Peyer's patch (tissue), 4 donors: Measurements from ENCODE around the gene SCN1B. TPM values are rescaled to one million over a fixed set of nuclear protein-coding genes. Genes with fewer than 3 reads are reported as not detected.

Experiments
- DNase-seq, 3 donors: peaks; one replicate each; pipeline ENCODE4 v3.0.0-alpha.2; 2017 to 2019
- H3K27ac ChIP-seq, 4 donors: fragments of 200-600 bp; sonication (generic); one replicate each; pipeline ENCODE4 v1.5.1; 2016 to 2019
- H3K27me3 ChIP-seq, 2 donors: fragments of 200-600 bp; sonication (generic); one replicate each; pipeline ENCODE4 v1.5.1; 2019
- H3K36me3 ChIP-seq, 3 donors: fragments of 200-600 bp; sonication (generic); one replicate each; pipeline ENCODE4 v1.5.1; 2016 to 2019
- H3K4me1 ChIP-seq, 4 donors: fragments of 200-600 bp; sonication (generic); one replicate each; pipeline ENCODE4 v1.5.1; 2016 to 2019
- H3K4me3 ChIP-seq, 4 donors: fragments of 200-600 bp; sonication (generic); 1 replicate in 3 of 4; 2 replicates in 1 of 4; pipeline ENCODE4 v1.5.1; 2016 to 2019; ENCODE audit warnings: mild to moderate bottlenecking in 1 of 4
- H3K9me3 ChIP-seq, 4 donors: fragments of 200-600 bp; sonication (generic); one replicate each; pipeline ENCODE4 v1.5.1; 2016 to 2019; ENCODE audit warnings: mild to moderate bottlenecking in 1 of 4
- CTCF ChIP-seq, 6 experiments: fragments of 450-650 bp in 4 of 6; fragments of 200-600 bp in 2 of 6; sonication (generic) in 1 of 6; IDR thresholded peaks; one replicate each; pipeline ENCODE4 v1.5.1; 2017 to 2019; ENCODE audit warnings: antibody characterized with exemption in 6 of 6, mild to moderate bottlenecking in 3 of 6, moderate library complexity in 1 of 6
- POLR2A ChIP-seq, 2 donors: fragments of 450-650 bp; IDR thresholded peaks; one replicate each; pipeline ENCODE4 v1.5.1; 2017; ENCODE audit warnings: antibody characterized with exemption in 2 of 2, mild to moderate bottlenecking in 2 of 2, moderate library complexity in 2 of 2
- total RNA-seq, 4 donors: library from RNA; depleted of rRNA; stranded (reverse); fragments of >200 nt; gene quantifications; one replicate each; pipeline ENCODE4 v1.1.0, GENCODE V29; 2016

Gene SCN1B
- total RNA-seq, 4 donors from 2014 or later: 2.8 to 9.1 (median 5.1) TPM

GRCh38 chr19:35051796-35052195, 21.5 kb downstream of the SCN1B start:
- no peak for DNase-seq
- Histone ChIP-seq H3K27ac (no peak overlapping the region), H3K4me3 (no peak overlapping the region), H3K4me1 (no peaks in the 10 kb centered on the region), H3K36me3 (no peaks in the 10 kb centered on the region), H3K9me3 (no peaks in the 10 kb centered on the region), H3K27me3 (no peaks in the 10 kb centered on the region)
- TF ChIP-seq CTCF (IDR thresholded peaks at IDR 0.05) (no peak), POLR2A (IDR thresholded peaks at IDR 0.05) (no peak)

- DNase-seq: no peak
- Histone ChIP-seq H3K36me3 (no peaks in the 10 kb centered on the region), H3K4me1 (no peaks in the 10 kb centered on the region), H3K4me3 (no peak overlapping the region), H3K9me3 (no peaks in the 10 kb centered on the region), H3K27me3 (no peaks in the 10 kb centered on the region), H3K27ac (no peak overlapping the region)
- TF ChIP-seq CTCF (IDR thresholded peaks at IDR 0.05): no peak
- no peak for TF ChIP-seq POLR2A (IDR thresholded peaks at IDR 0.05)
Observed at GRCh38 chr19:35052599-35053190, 22.4 kb downstream of the SCN1B start.

DNA sequence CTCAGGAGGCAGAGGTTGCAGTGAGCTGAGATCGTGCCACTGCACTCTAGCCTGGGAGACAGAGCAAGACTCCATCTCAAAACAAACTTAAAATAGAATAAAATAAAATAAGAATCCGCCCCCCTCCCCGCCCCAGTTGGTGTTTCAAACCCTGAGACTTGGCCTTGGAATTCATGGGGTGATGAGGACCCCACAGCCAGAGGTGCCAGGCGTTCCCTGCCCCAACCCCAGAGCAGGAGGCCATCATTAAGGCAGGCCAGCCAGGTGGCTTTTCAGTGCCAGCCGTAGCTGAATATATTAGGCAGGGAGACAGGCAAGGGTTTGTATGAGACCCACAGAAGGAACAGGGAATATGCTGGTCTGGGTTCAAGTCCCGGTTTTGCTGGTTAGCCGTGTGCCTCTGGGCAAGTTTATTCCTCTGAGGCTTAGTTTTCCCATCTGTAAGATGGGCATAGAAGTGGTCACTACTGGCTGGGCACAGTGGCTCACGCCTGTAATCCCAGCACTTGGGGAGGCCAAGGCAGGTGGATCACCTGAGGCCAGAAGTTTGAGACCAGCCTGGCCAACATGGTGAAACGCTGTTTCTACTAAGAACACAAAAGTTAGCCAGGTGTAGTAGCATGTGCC, 23.5 kb downstream of the SCN1B start:
- DNase-seq: no peak
- no peaks in the 10 kb centered on the region for H3K36me3 ChIP-seq

DNA sequence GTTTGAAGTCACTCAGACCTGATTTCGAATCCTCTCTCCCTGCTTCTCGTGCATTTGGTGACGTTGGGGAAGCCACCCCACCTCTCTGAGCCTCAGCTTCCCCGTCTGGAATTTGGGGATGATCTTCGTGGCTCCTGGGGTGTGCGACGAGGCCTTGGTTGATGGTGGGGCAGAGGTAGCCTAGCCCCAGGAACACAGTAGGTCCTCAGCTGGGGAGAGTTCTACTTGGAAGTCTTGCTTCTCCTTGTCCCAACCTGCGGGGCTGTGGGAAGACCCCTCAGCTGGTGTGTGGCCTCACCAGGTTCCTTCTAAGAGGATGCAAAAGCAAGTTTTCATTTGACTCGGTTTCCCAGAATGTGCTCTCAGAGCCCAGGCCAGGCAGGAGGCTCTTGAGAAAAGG, 24.4 kb downstream of the SCN1B start:
- H3K4me3 ChIP-seq: no peak overlapping the region

More for the DNA sequence above, 23.5 kb downstream of the SCN1B start:
- TF ChIP-seq CTCF (IDR thresholded peaks at IDR 0.05) (no peak), POLR2A (IDR thresholded peaks at IDR 0.05) (no peak)
- Histone ChIP-seq H3K27me3 (no peaks in the 10 kb centered on the region), H3K4me3 (no peak overlapping the region), H3K9me3 (no peaks in the 10 kb centered on the region), H3K27ac (no peak overlapping the region), H3K4me1 (no peaks in the 10 kb centered on the region)

DNA sequence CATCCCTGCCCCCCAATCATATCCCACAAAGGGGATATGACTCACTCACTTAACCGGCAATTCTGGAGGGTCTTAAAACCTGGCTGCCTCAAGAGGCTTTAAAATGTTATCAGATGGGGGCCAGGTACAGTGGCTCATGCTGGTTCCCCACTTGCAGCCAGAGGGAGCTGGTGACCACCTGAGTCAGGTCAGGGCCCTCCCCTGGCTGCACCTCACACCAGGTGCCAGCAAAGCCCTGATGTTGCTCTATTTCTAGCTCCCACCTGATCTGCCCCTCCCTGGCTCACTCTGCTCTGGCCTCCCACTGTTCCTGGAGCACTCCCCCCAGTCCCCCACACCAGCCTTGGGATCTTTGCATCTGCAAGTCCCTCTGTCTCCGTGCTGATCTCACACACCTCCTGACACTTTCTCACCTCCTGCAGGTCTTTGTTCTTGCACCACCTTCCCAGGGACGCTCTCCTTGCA, 25.5 kb downstream of the SCN1B start:
- Histone ChIP-seq H3K36me3 (no peaks in the 10 kb centered on the region), H3K27ac (no peak overlapping the region), H3K27me3 (no peaks in the 10 kb centered on the region), H3K4me3 (no peak overlapping the region), H3K9me3 (no peaks in the 10 kb centered on the region), H3K4me1 (no peaks in the 10 kb centered on the region)
- DNase-seq: no peak
- no peak for TF ChIP-seq POLR2A (IDR thresholded peaks at IDR 0.05)
- TF ChIP-seq CTCF (IDR thresholded peaks at IDR 0.05): peak in 3 of 6 experiments; percentile 5 to 23 (median 13)

More for the DNA sequence above, 24.4 kb downstream of the SCN1B start:
- no peaks in the 10 kb centered on the region for H3K4me1 ChIP-seq
- TF ChIP-seq CTCF (IDR thresholded peaks at IDR 0.05): no peak
- TF ChIP-seq POLR2A (IDR thresholded peaks at IDR 0.05): no peak
- H3K27ac ChIP-seq: no peak overlapping the region
- H3K27me3 ChIP-seq: no peaks in the 10 kb centered on the region
- no peaks in the 10 kb centered on the region for H3K9me3 ChIP-seq
- DNase-seq: no peak
- no peaks in the 10 kb centered on the region for H3K36me3 ChIP-seq
